T-helper 17 cell (primary cell): ENCODE results near the gene TCAP. TPM values are rescaled to one million over a fixed set of nuclear protein-coding genes. Genes with fewer than 3 reads are reported as not detected.

Experiments
- ATAC-seq: fragments of 150-1000 bp; cut with Tn5 transposase; 2 replicates; pipeline ENCODE4 v1.10.0; 2021; ENCODE audit warnings: mild to moderate bottlenecking, moderate library complexity
- DNase-seq, 3 donors: peaks; one replicate each; pipeline versions ENCODE4 v3.0.0 to v3.0.0-alpha.2; 2020 to 2021
- H3K9me3 ChIP-seq: one replicate; pipeline ENCODE4 v1.7.0; 2013; ENCODE audit warnings: low read length, mild to moderate bottlenecking; ENCODE audit not compliant: control insufficient read depth, poor library complexity, severe bottlenecking
- H3K27ac Mint-ChIP-seq: one replicate; pipeline ENCODE4 v1.8.0; 2022; ENCODE audit warnings: mild to moderate bottlenecking, moderate library complexity, mixed read lengths
- H3K27me3 Mint-ChIP-seq: one replicate; pipeline ENCODE4 v1.8.0; 2022; ENCODE audit warnings: mixed read lengths
- H3K36me3 Mint-ChIP-seq: one replicate; pipeline ENCODE4 v1.8.0; 2022; ENCODE audit warnings: low read depth, mixed read lengths
- H3K4me1 Mint-ChIP-seq: one replicate; pipeline ENCODE4 v1.8.0; 2022; ENCODE audit warnings: mild to moderate bottlenecking, mixed read lengths
- H3K4me3 Mint-ChIP-seq: one replicate; pipeline ENCODE4 v1.8.0; 2022; ENCODE audit warnings: mild to moderate bottlenecking, moderate library complexity, mixed read lengths
- total RNA-seq, 4 donors: library from RNA in 2 of 4; stranded (reverse) in 2 of 4; gene quantifications; one replicate each; pipeline ENCODE4 v1.2.3 and lab custom pipeline; 2022 to 2026

The TCAP gene
- total RNA-seq, 2 donors from 2014 or later = 1.5 to 3.1 TPM

GRCh38 chr17:39699818-39700147, 34.6 kb downstream of the TCAP start, which contains the start of gene ERBB2:
Gene ERBB2, plus strand, starts transcription at chr17:39700064. Its CDS starts 175 bp downstream, at chr17:39700239.
- ATAC-seq = no peak
- H3K4me1 Mint-ChIP-seq = peaks cover 7% of the 10 kb centered on the region
- H3K4me3 Mint-ChIP-seq = peak within 1 kb of the TSS; percentile 64

DNA sequence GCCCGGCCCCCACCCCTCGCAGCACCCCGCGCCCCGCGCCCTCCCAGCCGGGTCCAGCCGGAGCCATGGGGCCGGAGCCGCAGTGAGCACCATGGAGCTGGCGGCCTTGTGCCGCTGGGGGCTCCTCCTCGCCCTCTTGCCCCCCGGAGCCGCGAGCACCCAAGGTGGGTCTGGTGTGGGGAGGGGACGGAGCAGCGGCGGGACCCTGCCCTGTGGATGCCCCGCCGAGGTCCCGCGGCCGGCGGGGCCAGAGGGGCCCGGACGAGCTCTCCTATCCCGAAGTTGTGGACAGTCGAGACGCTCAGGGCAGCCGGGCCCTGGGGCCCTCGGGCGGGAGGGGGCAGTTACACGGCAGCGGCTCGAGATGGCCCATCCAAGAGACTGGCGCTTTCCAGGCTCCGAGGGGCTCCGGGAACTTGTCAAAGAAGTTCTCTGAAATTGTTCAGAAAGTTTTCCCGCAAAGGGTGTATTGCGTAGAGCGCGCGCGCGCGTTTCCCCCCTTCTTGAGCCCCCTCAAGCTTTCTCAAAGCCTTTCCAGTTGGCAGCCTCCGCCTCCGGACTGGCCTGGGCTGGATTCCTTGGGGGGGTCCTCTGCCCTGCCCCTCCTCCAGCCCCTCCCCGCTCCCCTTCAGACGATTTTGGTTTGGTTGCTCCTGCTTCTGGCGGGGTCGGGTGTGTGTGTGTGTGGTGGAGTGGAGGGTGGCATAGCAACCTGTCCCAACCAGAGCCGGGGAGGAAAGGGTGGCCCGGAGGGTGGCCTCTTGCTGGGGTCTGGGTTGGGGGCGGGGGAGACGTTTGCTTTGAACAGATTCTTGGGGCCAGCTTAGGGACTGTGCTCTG, 35.2 kb downstream of the TCAP start:
- Mint-ChIP-seq H3K4me3 (no peak overlapping the region), H3K4me1 (peaks cover 7% of the 10 kb centered on the region), H3K36me3 (peaks cover 9% of the 10 kb centered on the region), H3K27ac (no peak overlapping the region), H3K27me3 (peaks cover 37% of the 10 kb centered on the region)
- DNase-seq (no peak), ATAC-seq (no peak)
- H3K9me3 ChIP-seq = no peaks in the 10 kb centered on the region

More at GRCh38 chr17:39699818-39700147, 34.6 kb downstream of the TCAP start, which contains the start of gene ERBB2:
- peak within 1 kb of the TSS; percentile 29 for H3K27ac Mint-ChIP-seq
- DNase-seq = no peak
- H3K36me3 Mint-ChIP-seq = peaks cover 11% of the 10 kb centered on the region
- H3K9me3 ChIP-seq = no peaks in the 10 kb centered on the region
- H3K27me3 Mint-ChIP-seq = peaks cover 37% of the 10 kb centered on the region

DNA sequence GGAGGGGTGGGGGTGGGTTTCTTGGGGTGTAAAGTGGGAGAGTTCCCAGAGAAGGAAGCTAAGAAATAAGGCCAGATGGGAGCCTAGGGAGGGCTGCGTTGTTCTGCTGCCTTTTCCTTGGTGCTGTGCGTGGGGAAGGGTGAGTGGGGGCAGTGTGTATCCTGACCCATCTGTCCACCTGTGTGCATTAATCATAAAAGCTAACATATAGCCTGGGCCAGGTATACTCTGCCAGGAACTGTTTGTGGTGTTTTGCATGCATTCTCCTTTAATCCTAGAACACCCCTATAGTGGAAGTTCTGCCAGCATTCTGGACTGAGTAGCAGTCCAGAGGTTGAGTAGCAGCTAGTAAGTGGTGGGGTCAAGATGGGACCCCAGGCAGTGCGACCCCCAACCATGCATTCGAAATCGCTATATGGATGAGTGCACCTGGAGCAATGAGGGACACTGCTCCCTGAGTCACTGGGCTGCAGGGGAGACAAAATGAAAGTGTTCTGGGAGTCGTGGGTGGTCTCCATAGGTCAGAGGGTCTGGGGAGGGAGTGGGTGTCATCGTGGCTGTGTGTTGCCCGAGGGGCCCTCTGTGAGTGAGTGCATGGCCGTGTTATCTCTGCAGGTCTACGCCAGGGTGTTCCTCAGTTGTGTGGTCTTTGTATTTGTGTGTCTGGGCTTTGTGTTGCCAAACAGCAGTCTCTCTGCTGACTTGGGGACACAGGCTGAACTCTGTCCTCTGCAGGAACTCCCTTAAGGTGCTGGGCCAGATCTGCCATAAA, 36.0 kb downstream of the TCAP start:
- Mint-ChIP-seq H3K36me3 (peaks cover 9% of the 10 kb centered on the region), H3K27me3 (peaks cover 37% of the 10 kb centered on the region), H3K4me3 (peak overlapping the region; percentile 33), H3K4me1 (peaks cover 7% of the 10 kb centered on the region), H3K27ac (no peak overlapping the region)
- ATAC-seq (no peak), DNase-seq (no peak)
- no peaks in the 10 kb centered on the region for H3K9me3 ChIP-seq

DNA sequence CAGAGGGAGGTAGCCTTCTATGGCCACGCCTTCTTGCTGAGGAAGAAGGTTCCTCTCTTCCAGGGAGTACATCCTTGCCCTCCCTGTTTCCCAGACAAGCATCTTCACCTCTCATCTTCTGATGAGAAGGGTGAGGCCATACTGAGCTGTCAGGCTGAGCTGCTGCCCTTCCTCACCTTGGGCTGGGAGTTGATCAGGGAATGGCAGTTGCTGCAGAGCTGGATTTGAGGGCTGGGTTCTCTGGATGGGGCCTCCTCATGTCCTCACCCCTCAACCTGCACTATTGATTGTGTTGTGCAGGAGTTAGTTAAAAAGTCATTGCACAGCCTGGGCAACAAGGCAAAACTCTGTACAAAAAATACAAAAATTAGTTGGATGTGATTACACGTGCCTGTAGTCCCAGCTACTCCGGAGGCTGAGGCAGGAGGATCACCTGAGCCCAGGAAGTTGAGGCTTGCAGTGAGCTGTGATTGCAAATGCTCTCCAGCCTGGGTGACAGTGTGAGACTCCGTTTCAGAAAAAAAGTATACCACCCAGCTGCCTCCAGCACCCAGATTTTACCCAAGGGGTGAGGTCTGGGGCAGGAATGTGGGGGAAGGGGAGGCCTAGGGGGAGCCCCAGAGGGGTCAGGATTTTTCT, 36.8 kb downstream of the TCAP start:
- Mint-ChIP-seq H3K4me1 (peaks cover 10% of the 10 kb centered on the region), H3K27ac (no peak overlapping the region), H3K36me3 (peaks cover 9% of the 10 kb centered on the region), H3K4me3 (no peak overlapping the region), H3K27me3 (peaks cover 37% of the 10 kb centered on the region)
- no peaks in the 10 kb centered on the region for H3K9me3 ChIP-seq
- DNase-seq (no peak), ATAC-seq (no peak)

GRCh38 chr17:39702901-39703893, 38.0 kb downstream of the TCAP start:
- DNase-seq (no peak), ATAC-seq (peak; percentile 45)
- Mint-ChIP-seq H3K4me3 (no peak overlapping the region), H3K4me1 (peaks cover 16% of the 10 kb centered on the region), H3K36me3 (peaks cover 7% of the 10 kb centered on the region), H3K27me3 (peaks cover 30% of the 10 kb centered on the region), H3K27ac (peak overlapping the region; percentile 32)
- no peaks in the 10 kb centered on the region for H3K9me3 ChIP-seq

DNA sequence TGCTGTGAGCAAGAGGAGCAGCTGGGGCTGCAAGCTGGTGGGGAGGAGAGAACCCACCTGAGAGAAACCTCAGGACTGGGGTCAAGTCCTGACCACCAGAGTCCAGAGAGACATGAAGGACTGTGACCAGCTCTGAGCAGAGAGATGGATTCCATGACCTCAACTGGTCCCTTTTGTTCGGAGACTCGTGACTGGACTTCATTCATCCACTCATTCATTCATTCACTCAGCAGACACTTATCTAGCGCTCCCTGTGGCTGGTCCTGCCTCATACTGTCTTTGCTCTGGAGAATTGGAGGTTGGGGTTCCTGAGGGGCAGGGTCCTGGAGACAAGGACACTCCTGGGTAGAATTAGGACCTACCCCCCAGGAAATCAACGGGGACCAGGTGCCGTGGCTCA, 38.8 kb downstream of the TCAP start:
- H3K36me3 Mint-ChIP-seq = peaks cover 6% of the 10 kb centered on the region
- H3K4me3 Mint-ChIP-seq = no peak overlapping the region
- H3K27me3 Mint-ChIP-seq = peaks cover 22% of the 10 kb centered on the region
- peaks cover 16% of the 10 kb centered on the region for H3K4me1 Mint-ChIP-seq
- peak overlapping the region; percentile 32 for H3K27ac Mint-ChIP-seq
- H3K9me3 ChIP-seq = no peaks in the 10 kb centered on the region
- DNase-seq (no peak), ATAC-seq (no peak)

- no peak overlapping the region for H3K4me3 Mint-ChIP-seq
- no peak for DNase-seq
- peaks cover 6% of the 10 kb centered on the region for H3K36me3 Mint-ChIP-seq
Observed at GRCh38 chr17:39704821-39705551, 39.8 kb downstream of the TCAP start.

DNA sequence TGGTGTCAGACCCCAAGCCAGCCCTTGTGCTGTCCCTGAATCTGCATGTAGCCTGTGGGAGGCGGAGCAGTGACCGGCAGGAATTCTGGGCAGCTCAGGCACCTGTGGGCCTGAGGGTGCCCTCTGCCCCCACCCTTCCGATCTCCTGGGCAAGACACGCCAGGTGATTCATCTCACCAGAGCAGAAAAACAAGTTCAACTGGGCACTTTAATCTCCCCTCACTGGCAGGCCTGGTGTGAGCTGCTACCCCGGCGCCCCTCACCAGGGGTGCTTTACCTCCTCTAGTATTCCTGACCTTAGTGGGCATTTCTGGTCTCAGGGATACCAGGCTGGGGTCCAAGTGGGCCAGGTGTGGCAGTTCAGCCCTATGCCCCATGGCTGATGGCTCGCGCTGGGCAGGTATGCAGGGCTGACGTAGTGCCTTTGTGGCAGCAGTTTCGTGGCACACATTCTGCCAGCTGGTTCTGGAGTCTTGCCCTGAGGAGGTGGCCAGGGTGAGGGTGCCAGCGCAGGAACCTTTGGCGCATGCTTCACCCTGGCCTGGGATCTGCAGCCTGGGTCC, 40.7 kb downstream of the TCAP start:
- H3K4me3 Mint-ChIP-seq = no peak overlapping the region
- ATAC-seq (no peak), DNase-seq (no peak)
- peaks cover 17% of the 10 kb centered on the region for H3K4me1 Mint-ChIP-seq
- no peak overlapping the region for H3K27ac Mint-ChIP-seq
- H3K27me3 Mint-ChIP-seq = peaks cover 10% of the 10 kb centered on the region
- no peaks in the 10 kb centered on the region for H3K9me3 ChIP-seq
- peaks cover 6% of the 10 kb centered on the region for H3K36me3 Mint-ChIP-seq

More at GRCh38 chr17:39704821-39705551, 39.8 kb downstream of the TCAP start:
- H3K27me3 Mint-ChIP-seq = peaks cover 12% of the 10 kb centered on the region
- peaks cover 17% of the 10 kb centered on the region for H3K4me1 Mint-ChIP-seq
- ATAC-seq = no peak
- H3K27ac Mint-ChIP-seq = no peak overlapping the region
- no peaks in the 10 kb centered on the region for H3K9me3 ChIP-seq

DNA sequence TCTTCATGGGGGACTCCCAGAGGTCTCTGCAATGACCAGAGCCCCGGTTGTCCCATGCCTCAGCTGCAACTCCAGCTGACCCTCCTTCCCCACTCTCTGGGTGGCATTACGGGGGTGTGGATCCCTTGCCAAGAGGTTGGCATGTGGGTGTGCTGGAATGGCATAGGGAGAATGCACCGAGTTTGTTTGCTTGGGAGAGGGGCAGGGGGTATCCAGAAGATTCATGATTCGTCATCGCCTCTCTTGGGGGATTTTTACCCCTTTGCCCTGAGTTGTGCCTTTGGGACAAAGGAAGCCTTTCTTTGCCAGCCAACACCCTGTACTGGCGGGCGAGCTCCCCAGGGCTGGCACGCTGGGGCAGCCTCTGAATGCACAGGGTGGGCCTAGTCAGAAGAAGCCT, 41.2 kb downstream of the TCAP start:
- H3K36me3 Mint-ChIP-seq = peaks cover 3% of the 10 kb centered on the region
- no peak overlapping the region for H3K4me3 Mint-ChIP-seq
- ATAC-seq = no peak
- H3K27ac Mint-ChIP-seq = no peak overlapping the region
- H3K4me1 Mint-ChIP-seq = peaks cover 17% of the 10 kb centered on the region
- H3K9me3 ChIP-seq = no peaks in the 10 kb centered on the region
- DNase-seq = no peak
- peaks cover 4% of the 10 kb centered on the region for H3K27me3 Mint-ChIP-seq

DNA sequence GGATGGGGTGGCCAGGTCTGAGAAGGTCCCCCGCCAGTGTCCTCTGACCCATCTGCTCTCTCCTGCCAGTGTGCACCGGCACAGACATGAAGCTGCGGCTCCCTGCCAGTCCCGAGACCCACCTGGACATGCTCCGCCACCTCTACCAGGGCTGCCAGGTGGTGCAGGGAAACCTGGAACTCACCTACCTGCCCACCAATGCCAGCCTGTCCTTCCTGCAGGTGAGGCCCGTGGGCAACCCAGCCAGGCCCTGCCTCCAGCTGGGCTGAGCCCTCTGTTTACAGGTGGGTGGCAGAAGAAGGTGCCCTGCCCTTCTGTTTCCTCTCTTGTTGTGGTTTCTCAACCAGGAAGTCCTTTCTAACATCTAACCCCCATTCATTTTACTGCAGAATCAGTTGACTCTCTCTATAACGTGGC, 41.8 kb downstream of the TCAP start:
- H3K9me3 ChIP-seq = no peaks in the 10 kb centered on the region
- Mint-ChIP-seq H3K4me1 (peaks cover 17% of the 10 kb centered on the region), H3K27me3 (no peaks in the 10 kb centered on the region), H3K4me3 (peak overlapping the region; percentile 62), H3K27ac (peak overlapping the region; percentile 77), H3K36me3 (peaks cover 3% of the 10 kb centered on the region)
- DNase-seq (no peak), ATAC-seq (peak; percentile 62)

- Mint-ChIP-seq H3K36me3 (no peaks in the 10 kb centered on the region), H3K4me3 (no peak overlapping the region), H3K4me1 (peaks cover 16% of the 10 kb centered on the region), H3K27ac (peak overlapping the region; percentile 16), H3K27me3 (no peaks in the 10 kb centered on the region)
- DNase-seq = no peak
- ATAC-seq = no peak
- no peaks in the 10 kb centered on the region for H3K9me3 ChIP-seq
Observed at GRCh38 chr17:39709319-39709997, 44.3 kb downstream of the TCAP start.
